OCI-LY3 (cell line): ENCODE results near the gene VPS25.

ENCODE experiments used
- H2AFZ ChIP-seq: fragments of 200-600, 300-600 bp; shearing (Covaris generic); 2 replicates; pipeline ENCODE4 v1.6.0; 2014; ENCODE audit warnings: antibody characterized with exemption, low read depth, low read length
- H3K27ac ChIP-seq: fragments of 200-600, 300-600 bp; sonication (generic); 2 replicates; pipeline ENCODE4 v1.5.1; 2014; ENCODE audit warnings: mild to moderate bottlenecking, low read length, moderate library complexity, mixed read lengths
- H3K27me3 ChIP-seq: fragments of 200-600, 300-600 bp; sonication (generic); 2 replicates; pipeline ENCODE4 v1.6.1; 2014; ENCODE audit warnings: low read depth, low read length, mixed read lengths
- H3K36me3 ChIP-seq: fragments of 200-600, 300-600 bp; sonication (generic); replicated peaks from 2 replicates; pipeline ENCODE3; 2014; ENCODE audit warnings: low read depth, low read length, mixed read lengths
- H3K4me1 ChIP-seq: fragments of 300-600, 200-600 bp; sonication (generic); 2 replicates; pipeline ENCODE4 v1.6.1; 2014; ENCODE audit warnings: low read length, mixed read lengths
- H3K4me2 ChIP-seq: fragments of 200-600, 300-600 bp; sonication (generic); 2 replicates; pipeline ENCODE4 v1.6.1; 2014; ENCODE audit warnings: low read length, mixed read lengths
- H3K4me3 ChIP-seq: fragments of 300-600, 200-600 bp; sonication (generic); 2 replicates; pipeline ENCODE4 v1.5.1; 2014; ENCODE audit warnings: antibody characterized with exemption, mild to moderate bottlenecking, low read length, moderate library complexity
- H3K79me2 ChIP-seq: fragments of 300-600, 200-600 bp; shearing (Covaris generic); 2 replicates; pipeline ENCODE4 v1.6.1; 2014; ENCODE audit warnings: mild to moderate bottlenecking, low read length, mixed read lengths
- H3K9ac ChIP-seq: fragments of 300-600, 200-600 bp; shearing (Covaris generic); 2 replicates; pipeline ENCODE4 v1.6.0; 2014; ENCODE audit warnings: mild to moderate bottlenecking, low read length, moderate library complexity
- H3K9me3 ChIP-seq: fragments of 200-600, 300-600 bp; shearing (Covaris generic); 2 replicates; pipeline ENCODE4 v1.6.1; 2014; ENCODE audit warnings: low read length, mixed read lengths; ENCODE audit not compliant: insufficient read depth
- H4K20me1 ChIP-seq: fragments of 200-600, 300-600 bp; sonication (generic); 2 replicates; pipeline ENCODE4 v1.6.1; 2016; ENCODE audit warnings: low read length, mixed read lengths; ENCODE audit not compliant: insufficient read depth
- EZH2phosphoT487 ChIP-seq: fragments of 200-600 bp; shearing (Covaris generic); IDR thresholded peaks from 2 replicates; pipeline ENCODE4 v1.6.1; 2018; ENCODE audit warnings: antibody characterized with exemption, mixed run types, low read depth
- TF ChIP-seq, protein P1 (sequence below): fragments of 200-600, 300-600 bp; sonication (generic); IDR thresholded peaks from 2 replicates; pipeline ENCODE4 v1.5.1; 2014; ENCODE audit warnings: antibody characterized with exemption, low read length, low read depth

VPS25 gene

DNA sequence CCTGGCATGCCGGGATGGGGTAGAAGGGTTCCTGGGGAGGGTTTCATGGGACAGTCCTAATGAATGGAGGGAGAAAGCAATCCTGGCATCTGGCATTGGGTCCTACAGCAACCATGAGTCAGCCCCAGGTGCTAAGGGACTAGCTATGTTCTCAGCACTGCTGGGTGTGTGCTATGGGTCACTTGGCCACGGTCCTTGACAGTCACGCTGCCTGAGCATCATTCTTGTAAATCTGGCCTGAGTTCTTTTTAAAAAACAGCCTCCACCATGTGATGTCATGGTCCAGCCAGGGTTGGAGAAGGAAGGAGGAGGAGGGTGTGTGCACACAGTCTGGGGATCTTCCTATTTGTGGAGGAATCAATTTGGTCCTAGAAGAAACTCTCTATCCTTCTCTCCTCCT is 18.5 kb upstream of the VPS25 start:
- H3K9me3 ChIP-seq = no peaks in the 10 kb centered on the region
- no peak overlapping the region for H3K4me3 ChIP-seq
- no peaks in the 10 kb centered on the region for H4K20me1 ChIP-seq
- no peak overlapping the region for H3K4me2 ChIP-seq
- H3K27me3 ChIP-seq = no peaks in the 10 kb centered on the region
- H2AFZ ChIP-seq = no peak overlapping the region
- TF ChIP-seq EZH2phosphoT487 = no peak
- TF ChIP-seq, protein P1, sequence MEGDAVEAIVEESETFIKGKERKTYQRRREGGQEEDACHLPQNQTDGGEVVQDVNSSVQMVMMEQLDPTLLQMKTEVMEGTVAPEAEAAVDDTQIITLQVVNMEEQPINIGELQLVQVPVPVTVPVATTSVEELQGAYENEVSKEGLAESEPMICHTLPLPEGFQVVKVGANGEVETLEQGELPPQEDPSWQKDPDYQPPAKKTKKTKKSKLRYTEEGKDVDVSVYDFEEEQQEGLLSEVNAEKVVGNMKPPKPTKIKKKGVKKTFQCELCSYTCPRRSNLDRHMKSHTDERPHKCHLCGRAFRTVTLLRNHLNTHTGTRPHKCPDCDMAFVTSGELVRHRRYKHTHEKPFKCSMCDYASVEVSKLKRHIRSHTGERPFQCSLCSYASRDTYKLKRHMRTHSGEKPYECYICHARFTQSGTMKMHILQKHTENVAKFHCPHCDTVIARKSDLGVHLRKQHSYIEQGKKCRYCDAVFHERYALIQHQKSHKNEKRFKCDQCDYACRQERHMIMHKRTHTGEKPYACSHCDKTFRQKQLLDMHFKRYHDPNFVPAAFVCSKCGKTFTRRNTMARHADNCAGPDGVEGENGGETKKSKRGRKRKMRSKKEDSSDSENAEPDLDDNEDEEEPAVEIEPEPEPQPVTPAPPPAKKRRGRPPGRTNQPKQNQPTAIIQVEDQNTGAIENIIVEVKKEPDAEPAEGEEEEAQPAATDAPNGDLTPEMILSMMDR = no peak
- no peaks in the 10 kb centered on the region for H3K36me3 ChIP-seq
- H3K9ac ChIP-seq = no peak overlapping the region
- peaks cover 22% of the 10 kb centered on the region for H3K4me1 ChIP-seq
- no peaks in the 10 kb centered on the region for H3K79me2 ChIP-seq
- no peak overlapping the region for H3K27ac ChIP-seq

- peak overlapping the region; percentile 70 for H3K4me2 ChIP-seq
- TF ChIP-seq, protein P1 = no peak
- H3K4me1 ChIP-seq = peaks cover 30% of the 10 kb centered on the region
- H3K4me3 ChIP-seq = peak overlapping the region; percentile 22; the same call in 1 of the 2 replicates
- peak overlapping the region; percentile 37; the same call in 1 of the 2 replicates for H2AFZ ChIP-seq
- H3K27me3 ChIP-seq = no peaks in the 10 kb centered on the region
- H3K9me3 ChIP-seq = no peaks in the 10 kb centered on the region
- H3K36me3 ChIP-seq = no peaks in the 10 kb centered on the region
- no peaks in the 10 kb centered on the region for H4K20me1 ChIP-seq
- H3K79me2 ChIP-seq = no peaks in the 10 kb centered on the region
- H3K9ac ChIP-seq = peak overlapping the region; percentile 28; the same call in 1 of the 2 replicates
- peak overlapping the region; percentile 17; the same call in 1 of the 2 replicates for H3K27ac ChIP-seq
Measured at GRCh38 chr17:42759982-42760651, 13.1 kb upstream of the VPS25 start.

GRCh38 chr17:42760652-42761581 is 12.3 kb upstream of the VPS25 start, which contains the start of gene RAMP2:
TSS of gene RAMP2 (plus strand) at chr17:42761227. CDS start at chr17:42761262, 35 bp downstream.
- Histone ChIP-seq H3K9ac (peak within 1 kb of the TSS; percentile 28; the same call in 1 of the 2 replicates), H3K27ac (peak within 1 kb of the TSS; percentile 17; the same call in 1 of the 2 replicates), H3K4me2 (peak within 1 kb of the TSS; percentile 70), H3K9me3 (no peaks in the 10 kb centered on the region), H3K4me1 (peaks cover 30% of the 10 kb centered on the region), H4K20me1 (no peaks in the 10 kb centered on the region), H3K27me3 (no peaks in the 10 kb centered on the region), H3K79me2 (no peaks in the 10 kb centered on the region), H2AFZ (no peak within 1 kb of the TSS; the same call in 1 of the 2 replicates), H3K36me3 (no peaks in the 10 kb centered on the region), H3K4me3 (peak within 1 kb of the TSS; percentile 22; the same call in 1 of the 2 replicates)
- TF ChIP-seq EZH2phosphoT487 = no peak
- TF ChIP-seq, protein P1 = no peak

DNA sequence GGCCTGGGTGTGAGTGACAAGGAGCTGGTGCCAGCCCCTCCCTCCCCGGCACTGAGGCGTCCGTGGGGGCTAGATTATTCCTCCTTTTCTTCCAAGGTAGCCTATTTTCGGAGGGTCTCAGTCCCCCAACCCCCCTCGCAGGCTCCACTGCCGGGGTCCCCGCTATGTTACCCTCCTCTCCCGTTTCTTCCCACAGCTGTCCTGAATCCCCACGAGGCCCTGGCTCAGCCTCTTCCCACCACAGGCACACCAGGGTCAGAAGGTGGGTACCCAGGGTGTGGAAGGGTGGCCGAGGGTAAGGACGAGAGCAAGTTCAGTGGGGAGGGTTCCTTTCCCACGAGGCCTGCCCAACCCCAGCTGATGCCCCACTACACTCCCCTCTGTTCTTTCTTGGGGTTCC is 11.6 kb upstream of the VPS25 start:
- H3K27me3 ChIP-seq = no peaks in the 10 kb centered on the region
- H3K36me3 ChIP-seq = no peaks in the 10 kb centered on the region
- TF ChIP-seq, protein P1 = no peak
- TF ChIP-seq EZH2phosphoT487 = no peak
- H3K4me1 ChIP-seq = peaks cover 30% of the 10 kb centered on the region
- H2AFZ ChIP-seq = no peak overlapping the region
- H3K79me2 ChIP-seq = no peaks in the 10 kb centered on the region
- no peaks in the 10 kb centered on the region for H3K9me3 ChIP-seq
- no peaks in the 10 kb centered on the region for H4K20me1 ChIP-seq
- no peak overlapping the region for H3K27ac ChIP-seq
- no peak overlapping the region for H3K9ac ChIP-seq
- no peak overlapping the region for H3K4me3 ChIP-seq
- H3K4me2 ChIP-seq = no peak overlapping the region
